Measurements from ENCODE around the gene PIP5K1C. TPM values are rescaled to one million over a fixed set of nuclear protein-coding genes. Genes with fewer than 3 reads are reported as not detected.
A peak's percentile ranks its signal among the peaks of the same experiment; 100 is the strongest.

Gene PIP5K1C
- total RNA-seq, 2 donors from 2014 or later, result 16.6 to 30.7 TPM

GRCh38 chr19:3719868-3720267 lies 19.6 kb upstream of the PIP5K1C start:
- TF ChIP-seq CTCF (IDR thresholded peaks at IDR 0.05) (no peak), POLR2A (IDR thresholded peaks at IDR 0.05) (no peak)
- DNase-seq (no peak), ATAC-seq (no peak)
- H3K27me3 ChIP-seq, result no peaks in the 10 kb centered on the region
- H3K4me3 ChIP-seq, result no peak overlapping the region
- H3K4me1 ChIP-seq, result peaks cover 27% of the 10 kb centered on the region
- intact Hi-C loops (cut with DNase I), result no loop called here
- H3K36me3 ChIP-seq (replicated peaks in 1 of 2; ENCODE audit: insufficient read depth in 1 of 2, low read depth in 2 of 2), result no peaks in the 10 kb centered on the region
- 72 to 79% methylated on average over 4 of the region's 4 CpGs for WGBS, 2 donors
- H3K9me3 ChIP-seq, result no peaks in the 10 kb centered on the region
- H3K27ac ChIP-seq, result no peak overlapping the region

GRCh38 chr19:3716147-3716668 lies 15.9 kb upstream of the PIP5K1C start:
- intact Hi-C loops (cut with DNase I), result no loop called here

GRCh38 chr19:3712663-3713611 lies 12.7 kb upstream of the PIP5K1C start:
- Histone ChIP-seq H3K9me3 (no peaks in the 10 kb centered on the region), H3K36me3 (replicated peaks in 1 of 2; ENCODE audit: insufficient read depth in 1 of 2, low read depth in 2 of 2) (no peaks in the 10 kb centered on the region), H3K27ac (peak overlapping the region; percentile 39 to 64 (median 62)), H3K27me3 (no peaks in the 10 kb centered on the region), H3K4me1 (peaks cover 38% of the 10 kb centered on the region), H3K4me3 (no peak overlapping the region)
- intact Hi-C loops (cut with DNase I), result no loop called here
- DNase-seq (peak in 3 of 4 donors; percentile 36 to 59 (median 57)), ATAC-seq (peak; percentile 22)
- TF ChIP-seq CTCF (IDR thresholded peaks at IDR 0.05), result no peak
- no peak for TF ChIP-seq POLR2A (IDR thresholded peaks at IDR 0.05)
- 33 to 34% methylated on average over 19 to 23 of the region's 23 CpGs for WGBS, 2 donors

More at GRCh38 chr19:3716147-3716668, 15.9 kb upstream of the PIP5K1C start:
- TF ChIP-seq POLR2A (IDR thresholded peaks at IDR 0.05) (no peak), CTCF (IDR thresholded peaks at IDR 0.05) (no peak)
- DNase-seq, result no peak
- Histone ChIP-seq H3K36me3 (replicated peaks in 1 of 2; ENCODE audit: insufficient read depth in 1 of 2, low read depth in 2 of 2) (no peaks in the 10 kb centered on the region), H3K27me3 (no peaks in the 10 kb centered on the region), H3K9me3 (no peaks in the 10 kb centered on the region), H3K4me3 (no peak overlapping the region), H3K4me1 (peaks cover 29% of the 10 kb centered on the region), H3K27ac (no peak overlapping the region)
- 76 to 80% methylated on average over 13 to 16 of the region's 16 CpGs for WGBS, 2 donors
- no peak for ATAC-seq

GRCh38 chr19:3710265-3710812 lies 10.1 kb upstream of the PIP5K1C start:
- peak; percentile 88 for ATAC-seq
- Histone ChIP-seq H3K4me1 (peaks cover 42% of the 10 kb centered on the region), H3K27me3 (no peaks in the 10 kb centered on the region), H3K9me3 (no peaks in the 10 kb centered on the region), H3K36me3 (replicated peaks in 1 of 2; ENCODE audit: insufficient read depth in 1 of 2, low read depth in 2 of 2) (no peaks in the 10 kb centered on the region), H3K27ac (peak overlapping the region; percentile 6 to 90 (median 54)), H3K4me3 (no peak overlapping the region)
- DNase-seq, result peak; percentile 93 to 98 (median 97)
- intact Hi-C loops (cut with DNase I), result no loop called here
- TF ChIP-seq POLR2A (IDR thresholded peaks at IDR 0.05), result no peak
- peak in 3 of 7 experiments; percentile 14 to 28 (median 19) for TF ChIP-seq CTCF (IDR thresholded peaks at IDR 0.05)
- 13 to 14% methylated on average over 18 to 20 of the region's 20 CpGs for WGBS, 2 donors

Data from body of pancreas (tissue), 4 donors.